Loucy (cell line): ENCODE results near the gene KIAA0753.

Source experiments
- H2AFZ ChIP-seq: fragments of 200-600 bp; sonication (generic); 2 replicates; pipeline ENCODE4 v1.6.0; 2016; ENCODE audit warnings: antibody characterized with exemption, mild to moderate bottlenecking, low read length, moderate library complexity
- H3F3A ChIP-seq: fragments of 200-600 bp; 2 replicates; pipeline ENCODE4 v1.6.0; 2016; ENCODE audit warnings: antibody characterized with exemption, low read depth, mild to moderate bottlenecking
- H3K27me3 ChIP-seq: fragments of 200-600 bp; sonication (generic); 2 replicates; pipeline ENCODE4 v1.6.1; 2014; ENCODE audit warnings: low read length, mild to moderate bottlenecking; ENCODE audit not compliant: insufficient read depth, poor library complexity, severe bottlenecking
- H3K36me3 ChIP-seq: fragments of 200-600 bp; sonication (generic); 2 replicates; pipeline ENCODE4 v1.6.1; 2016; ENCODE audit warnings: low read length; ENCODE audit not compliant: insufficient read depth
- H3K4me1 ChIP-seq: fragments of 200-600 bp; sonication (generic); 2 replicates; pipeline ENCODE4 v1.5.1; 2014; ENCODE audit warnings: low read length, mild to moderate bottlenecking; ENCODE audit not compliant: insufficient read depth, poor library complexity, severe bottlenecking
- H3K4me2 ChIP-seq: fragments of 200-600 bp; sonication (generic); 2 replicates; pipeline ENCODE4 v1.6.0; 2014; ENCODE audit warnings: antibody characterized with exemption, low read length, low read depth, mild to moderate bottlenecking; ENCODE audit not compliant: poor library complexity, severe bottlenecking
- H3K4me3 ChIP-seq: fragments of 200-600 bp; sonication (generic); 2 replicates; pipeline ENCODE4 v1.5.1; 2014; ENCODE audit warnings: low read length, mild to moderate bottlenecking, mixed read lengths; ENCODE audit not compliant: poor library complexity, severe bottlenecking
- H3K79me2 ChIP-seq: fragments of 200-600 bp; sonication (generic); 2 replicates; pipeline ENCODE4 v1.6.1; 2014; ENCODE audit warnings: low read length; ENCODE audit not compliant: insufficient read depth
- H3K9ac ChIP-seq: fragments of 200-600 bp; sonication (generic); 2 replicates; pipeline ENCODE4 v1.6.0; 2014; ENCODE audit warnings: mild to moderate bottlenecking, low read depth, low read length, moderate library complexity; ENCODE audit not compliant: poor library complexity, severe bottlenecking
- H3K9me2 ChIP-seq: fragments of 200-600 bp; sonication (generic); replicated peaks from 2 replicates; pipeline ENCODE4 v1.6.1; 2016; ENCODE audit warnings: low read depth, low read length, mixed read lengths
- H3K9me3 ChIP-seq: fragments of 200-600 bp; sonication (generic); 2 replicates; pipeline ENCODE4 v1.6.1; 2014; ENCODE audit warnings: mild to moderate bottlenecking, antibody characterized with exemption, low read length, low read depth; ENCODE audit not compliant: insufficient read depth
- H4K20me1 ChIP-seq: fragments of 200-600 bp; sonication (generic); 2 replicates; pipeline ENCODE4 v1.6.0; 2014; ENCODE audit warnings: antibody characterized with exemption, low read length, mild to moderate bottlenecking; ENCODE audit not compliant: insufficient read depth, poor library complexity, severe bottlenecking
- EZH2phosphoT487 ChIP-seq: fragments of 200-600 bp; IDR thresholded peaks from 2 replicates; pipeline ENCODE4 v1.6.1; 2018; ENCODE audit warnings: antibody characterized with exemption, mild to moderate bottlenecking, moderate library complexity, borderline replicate concordance
- TF ChIP-seq, protein P1 (sequence below): fragments of 200-600 bp; sonication (generic); conservative IDR thresholded peaks from 2 replicates; pipeline ENCODE4 v1.5.1; 2014; ENCODE audit warnings: mild to moderate bottlenecking, antibody characterized with exemption, low read length

Gene KIAA0753

DNA sequence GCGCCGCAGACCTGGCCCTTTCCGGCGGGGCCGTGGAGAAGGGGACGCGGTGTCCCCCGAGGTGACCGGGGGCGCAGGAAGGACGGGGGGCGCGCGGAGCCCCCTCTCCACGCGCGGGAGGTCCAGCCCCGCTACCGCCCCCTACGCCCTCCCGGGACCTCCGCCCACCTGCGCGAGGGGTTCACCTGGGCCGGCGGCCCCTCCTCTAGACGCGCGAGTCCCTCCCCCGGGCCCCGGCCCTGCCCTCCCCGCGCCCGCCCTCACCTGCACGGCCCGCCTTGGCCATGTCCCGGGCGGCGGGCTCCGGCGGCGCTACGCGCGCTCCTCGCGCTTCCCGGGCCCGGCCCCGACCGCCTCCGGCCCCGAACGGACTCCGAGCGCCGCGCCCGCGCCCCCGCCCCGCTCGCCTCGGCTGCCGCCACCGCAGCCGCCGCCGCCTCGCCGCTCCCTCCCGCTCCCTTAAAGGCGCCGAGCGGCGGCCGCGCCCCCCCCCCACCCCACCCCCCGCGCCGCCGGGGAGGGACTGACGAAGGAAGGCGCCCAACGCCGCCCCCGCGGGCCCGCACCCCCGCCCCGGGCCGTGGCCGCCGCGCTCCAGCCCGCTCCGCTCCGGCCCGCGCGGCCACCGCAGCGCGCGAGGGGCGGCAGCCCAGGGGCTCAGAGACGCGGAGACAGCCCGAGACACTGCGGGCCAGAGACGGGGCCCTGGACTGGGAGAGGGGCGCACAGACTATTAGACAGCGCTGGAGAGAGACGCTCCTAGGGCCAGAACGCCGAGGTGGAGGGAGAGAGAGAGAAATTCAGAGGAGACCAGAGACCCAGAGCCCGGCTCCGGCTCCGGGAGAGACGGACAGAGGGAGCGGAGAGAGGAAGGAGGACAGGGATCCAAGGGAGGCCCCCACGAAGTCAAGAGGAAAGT is 84.1 kb downstream of the KIAA0753 start, which contains the start of gene PITPNM3:
TSS of gene PITPNM3 (minus strand) at position 435 of the 919 bp plus-strand sequence. CDS start at position 286, 149 bp downstream.
- no peaks in the 10 kb centered on the region for H3K9me2 ChIP-seq
- no peak within 1 kb of the TSS for H2AFZ ChIP-seq
- H3K4me1 ChIP-seq, result no peaks in the 10 kb centered on the region
- no peak within 1 kb of the TSS for H3K4me2 ChIP-seq
- H3K36me3 ChIP-seq, result no peaks in the 10 kb centered on the region
- no peaks in the 10 kb centered on the region for H3F3A ChIP-seq
- no peaks in the 10 kb centered on the region for H3K27me3 ChIP-seq
- no peak within 1 kb of the TSS for H3K9ac ChIP-seq
- H3K79me2 ChIP-seq, result no peaks in the 10 kb centered on the region
- no peak for TF ChIP-seq EZH2phosphoT487
- TF ChIP-seq, protein P1, sequence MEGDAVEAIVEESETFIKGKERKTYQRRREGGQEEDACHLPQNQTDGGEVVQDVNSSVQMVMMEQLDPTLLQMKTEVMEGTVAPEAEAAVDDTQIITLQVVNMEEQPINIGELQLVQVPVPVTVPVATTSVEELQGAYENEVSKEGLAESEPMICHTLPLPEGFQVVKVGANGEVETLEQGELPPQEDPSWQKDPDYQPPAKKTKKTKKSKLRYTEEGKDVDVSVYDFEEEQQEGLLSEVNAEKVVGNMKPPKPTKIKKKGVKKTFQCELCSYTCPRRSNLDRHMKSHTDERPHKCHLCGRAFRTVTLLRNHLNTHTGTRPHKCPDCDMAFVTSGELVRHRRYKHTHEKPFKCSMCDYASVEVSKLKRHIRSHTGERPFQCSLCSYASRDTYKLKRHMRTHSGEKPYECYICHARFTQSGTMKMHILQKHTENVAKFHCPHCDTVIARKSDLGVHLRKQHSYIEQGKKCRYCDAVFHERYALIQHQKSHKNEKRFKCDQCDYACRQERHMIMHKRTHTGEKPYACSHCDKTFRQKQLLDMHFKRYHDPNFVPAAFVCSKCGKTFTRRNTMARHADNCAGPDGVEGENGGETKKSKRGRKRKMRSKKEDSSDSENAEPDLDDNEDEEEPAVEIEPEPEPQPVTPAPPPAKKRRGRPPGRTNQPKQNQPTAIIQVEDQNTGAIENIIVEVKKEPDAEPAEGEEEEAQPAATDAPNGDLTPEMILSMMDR, result no peak
- H3K9me3 ChIP-seq, result no peaks in the 10 kb centered on the region
- no peaks in the 10 kb centered on the region for H4K20me1 ChIP-seq
- H3K4me3 ChIP-seq, result no peak within 1 kb of the TSS

DNA sequence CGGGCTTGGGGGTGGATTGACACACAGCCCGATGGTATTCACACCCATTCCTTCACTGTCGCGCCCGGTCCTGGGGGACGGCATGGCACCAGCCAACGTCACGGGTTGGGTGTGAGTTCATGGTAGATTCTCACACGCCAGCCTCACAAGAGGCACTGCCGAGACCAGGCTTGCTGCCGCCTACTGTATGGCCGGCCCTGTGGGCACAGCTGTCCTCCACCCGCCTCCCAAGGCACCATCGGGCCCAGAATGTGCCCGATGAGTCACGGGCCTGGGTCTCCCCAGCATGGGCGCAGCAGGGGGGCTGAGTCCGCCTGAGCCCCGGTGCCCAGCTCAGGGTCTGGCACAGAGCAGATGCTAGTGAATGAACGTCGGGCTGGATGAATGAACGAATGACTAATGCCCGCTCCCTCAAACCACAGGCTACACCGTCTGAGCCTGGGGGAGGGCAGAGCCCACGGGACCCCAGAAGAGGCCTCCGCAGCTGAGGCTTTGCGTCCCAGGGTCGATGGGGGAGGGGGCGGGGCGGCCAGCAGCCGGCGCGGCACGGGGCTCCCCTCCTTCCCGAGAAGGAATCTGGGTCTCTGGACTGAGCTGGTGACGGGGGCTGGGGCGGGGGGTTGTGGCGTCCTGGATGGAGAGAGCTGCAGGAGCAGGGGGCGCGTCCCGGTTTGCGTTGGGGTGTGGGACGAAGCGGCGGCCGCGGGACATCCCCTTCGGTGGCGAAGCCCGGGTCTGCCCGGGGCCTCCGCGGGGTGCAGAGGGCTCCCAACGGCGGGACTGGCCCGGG is 85.0 kb downstream of the KIAA0753 start:
- Histone ChIP-seq H3K4me1 (no peaks in the 10 kb centered on the region), H3K79me2 (no peaks in the 10 kb centered on the region), H3K27me3 (no peaks in the 10 kb centered on the region), H4K20me1 (no peaks in the 10 kb centered on the region), H3K9me2 (no peaks in the 10 kb centered on the region), H2AFZ (no peak overlapping the region), H3K4me3 (no peak overlapping the region), H3K9ac (no peak overlapping the region), H3K36me3 (no peaks in the 10 kb centered on the region), H3K9me3 (no peaks in the 10 kb centered on the region), H3F3A (no peaks in the 10 kb centered on the region), H3K4me2 (no peak overlapping the region)
- no peak for TF ChIP-seq EZH2phosphoT487
- TF ChIP-seq, protein P1, result no peak

DNA sequence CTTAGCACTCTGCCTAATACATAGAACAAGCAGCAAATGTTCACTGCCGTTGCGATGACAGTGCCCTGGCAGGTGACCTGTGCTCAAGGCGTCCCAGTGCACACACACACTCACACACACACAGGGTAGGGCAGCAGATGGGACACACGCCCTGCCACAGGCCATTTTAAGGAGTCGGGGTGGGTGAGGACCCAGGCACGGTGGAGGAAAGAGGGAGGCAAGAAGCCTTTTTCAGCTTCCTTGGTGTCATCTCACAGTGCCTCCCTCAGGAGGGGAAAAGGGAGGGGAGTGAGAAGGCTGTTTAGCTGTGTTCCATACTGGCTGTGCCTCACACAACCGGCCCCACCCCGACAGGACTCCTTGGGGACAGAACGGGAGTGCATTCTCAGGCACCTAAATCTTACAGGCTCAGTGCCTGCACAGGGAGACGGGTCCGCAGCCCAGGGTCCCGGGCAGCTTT is 85.6 kb downstream of the KIAA0753 start:
- H2AFZ ChIP-seq, result no peak overlapping the region
- H3F3A ChIP-seq, result no peaks in the 10 kb centered on the region
- no peaks in the 10 kb centered on the region for H3K9me2 ChIP-seq
- H3K4me1 ChIP-seq, result no peaks in the 10 kb centered on the region
- no peaks in the 10 kb centered on the region for H3K27me3 ChIP-seq
- H3K9me3 ChIP-seq, result no peaks in the 10 kb centered on the region
- TF ChIP-seq, protein P1, result no peak
- TF ChIP-seq EZH2phosphoT487, result no peak
- no peaks in the 10 kb centered on the region for H3K79me2 ChIP-seq
- no peaks in the 10 kb centered on the region for H3K36me3 ChIP-seq
- H3K4me2 ChIP-seq, result no peak overlapping the region
- no peak overlapping the region for H3K9ac ChIP-seq
- H3K4me3 ChIP-seq, result no peak overlapping the region
- no peaks in the 10 kb centered on the region for H4K20me1 ChIP-seq
